ENCODE measurements around the gene TCF15. TPM values are rescaled to one million over a fixed set of nuclear protein-coding genes. Genes with fewer than 3 reads are reported as not detected.

TCF15 gene
- total RNA-seq, 1 donor from 2014 or later = 0.47 TPM

DNA sequence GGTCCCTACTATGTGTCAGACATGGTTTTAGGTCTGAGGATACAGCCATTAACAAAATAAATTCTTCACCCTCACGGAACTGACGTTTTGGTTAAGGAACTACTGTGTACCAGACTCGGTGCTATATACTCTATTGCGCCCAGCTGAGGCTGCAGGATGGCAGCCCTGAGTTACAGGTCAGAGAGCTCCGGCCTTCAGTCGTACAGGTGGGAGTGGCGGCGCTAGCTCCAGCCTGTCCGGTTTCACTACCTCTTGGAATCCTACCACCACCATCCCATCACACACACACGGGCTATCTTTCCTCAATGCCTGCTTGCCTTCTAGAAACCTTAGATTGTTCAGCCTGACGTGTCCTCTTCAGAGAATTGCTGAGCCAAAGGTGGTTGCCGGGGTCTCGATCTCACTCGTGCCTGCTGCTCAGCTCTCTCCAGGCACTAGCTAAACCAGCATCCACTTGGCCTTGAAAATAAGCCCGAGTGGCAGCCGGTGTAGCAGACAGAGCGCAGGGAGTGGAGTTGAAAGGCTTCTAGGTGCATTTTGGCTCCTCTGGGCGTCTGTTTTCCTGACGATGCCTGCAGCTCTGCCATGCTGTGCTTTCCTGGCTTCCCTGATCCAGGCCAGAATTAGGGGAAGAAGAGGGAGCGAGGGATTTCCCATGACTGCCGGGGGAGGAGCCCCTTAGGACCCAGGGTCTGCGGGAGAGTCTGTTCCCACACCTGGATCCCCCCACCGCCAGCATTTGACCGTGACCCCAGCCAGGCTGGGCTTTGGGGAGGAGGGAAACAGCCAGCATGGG, 1.1 kb upstream of the TCF15 start:
- DNase-seq = no peak

DNA sequence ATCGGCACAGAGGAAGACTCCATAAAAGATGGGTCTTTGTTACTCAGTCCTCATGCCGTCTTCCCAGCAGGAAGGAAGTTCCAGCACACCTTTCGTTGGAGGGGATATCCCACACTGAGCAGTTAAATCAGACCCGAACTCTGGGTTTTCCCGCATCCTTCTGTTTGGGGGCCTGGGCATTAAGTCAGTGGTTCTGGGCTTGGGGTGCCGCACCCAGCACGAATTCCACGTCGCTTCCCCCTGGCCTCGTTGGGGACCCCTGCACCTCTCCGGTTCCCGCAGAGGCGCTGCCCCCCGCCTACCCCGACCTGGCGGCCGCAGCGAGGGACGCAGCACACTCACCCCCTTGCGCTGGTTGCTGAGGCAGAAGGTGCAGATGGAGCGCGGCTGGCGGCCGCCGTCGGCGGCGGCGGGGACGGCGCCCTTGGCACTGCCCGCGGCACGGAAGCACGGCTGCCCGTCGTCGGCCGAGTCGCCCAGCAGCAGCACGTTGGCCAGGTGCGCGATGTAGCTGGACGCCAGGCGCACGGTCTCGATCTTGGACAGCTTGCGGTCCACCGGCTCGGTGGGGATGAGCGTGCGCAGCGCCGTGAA, 641 bp downstream of the TCF15 start:
- no peak for DNase-seq

DNA sequence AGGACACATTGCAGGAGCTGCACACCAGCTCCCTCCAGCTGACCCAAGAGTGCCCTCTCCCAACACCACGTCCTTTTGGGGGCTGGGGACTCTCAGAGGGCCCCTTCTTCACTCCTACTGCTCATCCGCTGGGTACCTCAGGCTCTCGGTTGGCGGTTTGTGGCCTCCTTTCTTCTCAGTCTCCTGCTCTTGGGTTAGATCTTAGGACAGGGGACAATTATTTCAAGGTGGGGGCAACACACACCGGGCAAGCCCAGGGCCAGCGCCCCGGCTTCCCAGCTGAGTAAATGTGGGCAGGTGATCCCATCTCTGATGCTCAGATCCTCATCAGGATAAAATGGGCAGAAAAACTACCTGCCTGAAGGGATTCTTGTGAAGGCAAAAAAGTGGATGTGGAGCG, 1.1 kb downstream of the TCF15 start:
- DNase-seq = no peak

DNA sequence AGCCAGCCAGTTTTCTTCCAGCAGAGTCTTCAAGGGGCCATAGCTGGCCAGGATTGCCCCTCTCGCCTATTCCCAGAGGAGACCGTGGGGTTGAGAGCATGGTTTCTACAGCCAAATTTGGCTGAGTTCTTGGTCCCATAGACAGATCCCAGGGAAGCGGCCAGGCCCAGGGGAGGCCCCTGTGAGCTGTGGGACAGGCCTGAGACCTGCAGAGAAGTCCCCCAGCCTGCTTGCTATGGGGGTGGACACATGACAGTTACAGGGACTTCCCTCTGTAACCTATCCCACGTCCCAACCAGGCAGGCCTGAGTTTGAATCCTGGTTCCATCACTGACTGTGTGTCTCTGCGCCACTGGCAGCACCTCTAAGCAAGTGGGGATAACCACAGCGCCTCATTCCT, 2.6 kb downstream of the TCF15 start:
- DNase-seq = no peak

DNA sequence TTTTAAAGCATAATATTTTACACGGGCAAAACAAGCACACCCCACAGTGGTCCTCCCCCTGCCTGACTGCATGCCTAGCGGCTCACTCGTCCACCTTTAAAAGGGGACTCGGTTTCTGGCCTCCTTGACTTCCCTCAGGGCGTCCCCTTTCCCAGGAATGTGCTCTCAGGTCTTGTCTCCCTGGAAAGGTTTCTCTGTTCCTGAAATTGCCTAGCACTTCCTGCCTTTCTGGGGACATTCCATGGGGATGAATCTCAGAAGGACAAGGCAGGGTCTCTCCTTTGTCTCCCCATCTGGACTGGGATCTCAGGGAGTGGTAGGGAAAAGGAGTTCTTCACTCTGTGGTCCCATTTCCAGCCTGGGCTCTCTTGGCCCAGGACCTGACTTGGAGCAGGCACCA, 4.9 kb downstream of the TCF15 start:
- no peak for DNase-seq

DNA sequence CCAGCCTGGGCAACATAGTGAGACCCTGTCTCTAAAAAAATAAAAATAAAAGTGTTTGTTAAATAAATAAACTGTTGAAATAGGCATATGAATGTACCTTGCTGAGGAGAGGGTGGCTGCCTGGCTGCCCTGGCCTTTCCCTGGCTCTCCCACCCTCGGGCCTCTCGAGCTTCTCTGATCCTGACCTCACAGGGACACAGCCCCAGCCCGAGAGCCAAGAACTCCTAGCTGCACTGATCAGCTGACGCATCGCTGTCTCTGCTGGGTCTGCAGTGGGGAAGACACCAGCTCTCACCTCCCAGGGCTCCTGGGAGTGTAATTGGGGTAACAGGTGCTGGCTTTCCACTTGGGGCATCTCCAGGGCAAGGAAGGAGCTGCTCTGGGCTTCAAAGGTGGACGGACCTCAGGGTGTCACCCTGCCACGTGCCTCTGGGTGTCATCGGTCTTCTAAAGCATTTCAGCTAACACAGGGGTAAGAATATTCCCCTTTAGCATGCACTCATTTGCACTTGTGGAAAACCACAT, 6.9 kb downstream of the TCF15 start:
- no peak for DNase-seq

DNA sequence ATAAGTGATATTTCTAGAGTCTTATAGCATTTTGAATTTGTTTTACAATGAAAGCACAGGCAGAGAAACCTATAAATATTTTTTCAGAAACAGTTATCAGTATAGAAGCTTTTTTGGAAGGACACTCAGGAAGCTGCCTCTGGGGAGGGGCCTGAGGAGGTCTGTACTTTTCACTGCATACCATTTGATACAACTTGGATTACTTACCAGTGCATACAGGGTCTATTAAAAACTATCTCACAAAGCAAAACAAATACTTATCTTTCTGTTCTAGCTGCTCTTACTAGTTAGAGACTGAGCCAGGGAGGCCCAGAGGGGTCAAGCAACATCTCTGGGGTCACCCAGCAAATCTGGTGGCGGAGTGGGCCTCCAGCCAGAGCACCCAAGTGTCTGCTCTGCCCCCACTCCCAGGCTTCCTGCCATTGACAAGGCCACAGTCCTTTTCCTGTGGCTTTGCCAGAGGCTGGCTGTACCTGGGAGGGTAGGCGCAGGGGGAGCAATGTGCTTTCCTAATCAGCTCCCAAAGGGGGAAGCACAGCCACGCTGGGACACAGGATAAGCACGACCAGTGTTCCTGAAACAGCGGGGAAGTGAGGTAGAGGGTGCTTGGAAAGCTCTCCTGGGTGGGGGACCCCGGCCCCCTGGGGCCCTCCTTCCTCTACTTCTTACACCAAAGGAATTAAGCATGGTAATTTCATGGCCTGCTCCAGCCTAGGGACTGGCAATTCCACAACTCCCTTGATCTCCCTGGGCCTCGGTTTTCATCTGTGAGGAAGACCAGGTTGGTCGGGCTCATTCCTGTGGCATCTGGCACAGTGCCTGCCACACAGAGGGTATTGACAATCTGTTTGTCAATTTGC, 7.8 kb downstream of the TCF15 start:
- no peak for DNase-seq

DNA sequence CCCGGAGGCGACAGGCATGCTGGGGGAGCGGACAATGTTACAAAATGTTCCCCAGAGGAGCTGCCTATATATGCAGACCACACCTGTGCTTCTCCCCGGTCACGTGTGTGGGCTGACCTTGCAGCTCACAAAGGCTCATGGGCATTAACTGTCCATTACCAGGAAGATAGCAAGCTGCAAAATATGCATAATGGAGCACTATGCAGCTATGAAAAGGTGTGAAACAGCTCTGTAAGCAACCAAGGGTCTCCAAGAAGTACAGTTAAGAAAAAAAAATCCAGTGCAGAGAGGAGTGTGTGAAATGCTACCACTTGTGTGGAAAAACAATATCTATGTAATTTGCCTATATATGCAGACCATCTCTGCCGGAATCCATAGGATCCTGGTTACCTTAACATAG, 9.4 kb downstream of the TCF15 start:
- DNase-seq = no peak

DNA sequence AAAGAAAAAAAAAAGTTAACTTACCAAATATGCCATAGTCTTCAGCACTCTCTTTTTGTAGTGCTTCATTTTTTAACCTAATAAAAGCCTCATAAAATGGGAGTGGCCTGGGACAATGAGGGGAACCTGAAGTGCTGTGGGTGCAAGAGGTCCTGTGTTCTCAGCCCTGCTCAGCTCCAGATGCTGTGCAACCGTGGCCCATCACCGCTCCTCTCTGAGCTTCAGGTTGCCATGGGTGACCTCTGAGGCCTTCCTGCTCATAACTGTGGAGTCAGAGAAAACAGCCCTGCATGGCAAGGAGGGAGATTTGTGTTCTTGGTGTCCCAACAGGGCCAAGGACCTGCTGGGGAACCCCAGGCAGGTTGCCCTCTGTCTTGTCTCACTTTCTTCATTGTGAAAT, 10.0 kb downstream of the TCF15 start:
- DNase-seq = no peak

DNA sequence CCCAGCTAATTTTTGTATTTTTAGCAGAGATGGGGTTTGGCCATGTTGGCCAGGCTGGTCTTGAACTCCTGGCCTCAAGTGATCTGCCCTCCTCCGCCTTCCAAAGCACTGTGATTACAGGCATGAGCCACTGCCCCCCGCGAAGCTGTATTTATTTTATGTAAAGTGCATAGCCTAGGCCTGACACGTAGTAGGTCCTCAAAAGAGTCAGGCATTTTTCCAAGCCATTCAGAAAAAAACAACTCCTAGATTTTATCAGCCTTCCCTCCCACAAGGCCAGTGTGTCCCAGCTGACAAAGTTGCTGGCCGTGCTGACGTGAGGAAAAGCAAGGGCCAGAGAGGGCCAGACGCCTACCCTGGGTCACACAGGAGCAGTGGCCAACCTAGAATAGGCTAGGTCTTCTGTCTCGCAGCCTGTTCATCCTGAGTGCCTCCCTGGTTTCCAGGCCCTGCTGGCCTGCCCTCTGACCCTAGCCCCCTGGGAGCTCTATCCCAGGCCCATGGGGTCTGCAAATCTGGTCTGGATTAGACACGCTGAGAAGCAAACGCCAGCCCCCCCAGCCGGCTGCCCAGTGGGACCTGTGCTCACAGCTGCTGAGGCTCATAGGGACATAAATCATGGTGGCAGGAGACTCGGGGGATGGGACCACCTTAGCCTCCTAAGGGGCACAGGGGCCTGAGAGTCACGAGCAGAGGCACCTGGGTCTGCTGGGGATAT, 11.8 kb downstream of the TCF15 start:
- DNase-seq = no peak

DNA sequence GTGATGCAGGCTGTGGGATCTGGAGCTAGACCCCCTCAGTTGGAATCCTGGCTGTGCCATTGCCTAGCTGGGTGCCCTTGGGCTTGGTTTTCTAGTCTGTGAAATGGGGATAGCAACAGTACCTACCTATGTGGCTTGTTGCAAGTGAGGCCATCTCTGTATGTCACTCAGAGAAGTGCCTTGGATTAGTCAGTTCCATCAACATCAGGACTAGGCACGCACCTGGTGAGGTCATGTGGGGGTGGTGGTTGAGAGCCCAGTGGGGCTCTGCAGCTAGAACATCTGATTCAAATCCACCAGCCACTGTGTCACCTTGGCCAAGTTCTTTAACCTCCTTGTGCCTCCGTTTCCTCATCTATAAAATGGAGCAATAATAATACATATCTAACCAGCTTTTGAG, 12.5 kb downstream of the TCF15 start:
- DNase-seq = no peak

DNA sequence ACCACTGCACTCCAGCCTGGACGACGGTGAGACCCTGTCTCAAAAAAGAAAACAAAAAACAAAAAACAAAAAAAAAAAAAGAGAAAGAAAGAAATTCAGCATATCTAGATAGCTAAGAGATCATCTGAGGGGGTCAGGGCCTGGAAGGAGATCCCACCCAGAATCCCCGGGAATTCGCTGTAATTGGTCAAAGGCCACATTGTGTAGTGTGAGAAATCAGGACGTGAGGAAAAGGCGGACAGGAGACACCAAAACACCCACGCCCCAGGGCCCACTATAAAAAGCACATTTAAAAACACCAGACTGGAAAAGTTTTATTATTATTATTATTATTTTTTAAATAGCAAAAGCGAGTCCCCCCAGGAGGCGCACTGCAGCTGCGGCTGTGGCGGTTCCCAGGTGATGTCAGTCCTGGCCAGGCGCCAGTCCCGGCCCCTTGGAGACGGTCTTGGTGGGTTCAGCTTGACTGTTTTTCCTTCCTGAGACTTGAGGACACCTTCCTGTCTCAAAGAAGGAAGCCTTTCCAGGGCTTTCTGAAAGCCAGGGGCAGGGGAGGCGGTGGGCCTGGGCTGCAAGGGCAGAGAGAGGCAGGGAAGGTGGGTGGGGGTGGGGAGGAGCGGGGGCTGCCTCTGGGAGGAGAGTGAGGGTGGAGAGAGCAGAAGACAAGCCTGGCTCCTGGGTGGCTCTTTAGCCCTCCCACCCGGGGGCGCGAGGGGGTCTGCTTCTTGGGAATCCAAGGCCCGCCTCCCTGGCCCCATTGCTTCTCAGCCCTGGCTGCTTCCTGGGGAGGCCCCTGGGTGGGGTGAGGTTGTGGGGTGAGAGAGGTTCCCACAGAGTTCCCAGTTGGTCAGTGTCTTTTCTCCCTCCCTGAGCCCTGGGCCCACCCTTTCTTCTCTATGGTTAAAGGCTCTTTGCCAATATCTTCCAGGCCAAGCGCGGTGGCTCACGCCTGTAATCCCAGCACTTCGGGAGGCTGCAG, 14.5 kb downstream of the TCF15 start:
- DNase-seq = no peak

DNA sequence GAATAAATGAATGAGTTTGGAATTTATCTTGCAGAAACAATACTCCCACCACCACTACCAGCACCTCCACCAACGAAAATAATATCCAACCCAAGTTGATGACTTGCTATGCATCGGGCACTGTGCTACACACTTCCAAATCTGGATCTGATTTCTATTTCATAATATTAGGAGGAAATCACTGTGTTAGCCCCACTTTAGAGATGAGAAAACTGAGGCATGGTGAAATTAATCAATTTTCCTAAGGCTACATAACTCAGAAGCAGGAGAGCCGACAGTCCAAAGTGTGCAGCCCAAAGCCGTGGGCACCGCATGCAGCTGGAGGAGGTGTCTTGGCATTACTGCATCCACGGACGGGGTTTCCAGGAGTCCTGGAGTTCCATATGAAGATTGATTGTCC, 17.6 kb downstream of the TCF15 start:
- DNase-seq = no peak

DNA sequence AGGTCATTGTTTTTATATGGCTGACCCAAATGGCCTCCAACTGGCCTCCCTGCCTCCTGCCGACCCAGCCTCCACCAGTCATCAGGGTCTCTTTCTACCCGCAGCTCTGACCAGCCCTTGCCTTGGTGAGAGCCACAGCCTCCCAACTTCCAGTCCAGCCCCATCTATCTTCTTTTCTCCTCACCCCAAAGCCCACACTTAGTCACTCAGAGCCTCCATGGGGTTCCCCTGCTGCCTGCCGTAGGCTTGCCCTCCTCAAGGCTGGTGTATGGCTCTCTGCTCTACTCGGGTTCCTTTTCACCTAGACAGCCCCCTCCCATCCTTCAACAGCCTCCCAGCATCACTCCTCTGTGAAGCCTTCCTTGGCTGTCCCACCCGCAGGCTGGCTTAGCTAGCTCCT, 18.2 kb downstream of the TCF15 start:
- no peak for DNase-seq

DNA sequence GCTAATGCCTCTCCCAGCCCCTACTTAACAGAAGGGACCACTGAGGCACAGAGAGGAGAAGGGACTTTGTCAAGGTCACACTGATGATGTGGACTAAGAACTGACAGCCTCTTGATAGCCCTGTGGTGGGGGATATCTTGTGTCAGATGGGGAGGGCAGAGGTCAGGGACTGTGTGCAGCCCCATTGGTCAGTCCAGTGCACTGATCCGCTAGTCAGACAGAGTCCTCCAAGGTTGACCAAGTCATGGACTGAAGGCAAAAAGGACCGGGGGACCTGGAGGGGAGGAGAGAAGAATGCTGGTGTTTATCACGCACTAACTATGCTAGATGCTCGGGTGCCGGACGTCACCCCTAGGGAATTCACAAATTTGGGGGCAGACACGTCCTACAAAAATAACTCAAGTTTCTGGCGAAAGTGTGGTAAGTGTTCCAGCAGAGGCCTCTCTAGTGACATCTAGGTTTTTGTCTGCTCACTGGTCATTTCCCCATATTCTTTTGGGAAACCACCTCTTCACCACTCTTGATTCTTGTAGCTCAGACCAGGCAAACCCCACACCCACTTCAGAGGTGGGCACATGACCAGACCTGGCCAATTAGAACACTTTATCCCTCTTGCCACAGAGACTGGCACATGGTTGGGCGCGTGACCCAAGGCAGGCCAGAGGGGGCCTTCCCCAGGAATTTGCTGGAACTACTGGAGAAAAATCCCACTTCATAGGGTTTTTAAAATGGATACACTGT, 21.0 kb downstream of the TCF15 start:
- DNase-seq = no peak

DNA sequence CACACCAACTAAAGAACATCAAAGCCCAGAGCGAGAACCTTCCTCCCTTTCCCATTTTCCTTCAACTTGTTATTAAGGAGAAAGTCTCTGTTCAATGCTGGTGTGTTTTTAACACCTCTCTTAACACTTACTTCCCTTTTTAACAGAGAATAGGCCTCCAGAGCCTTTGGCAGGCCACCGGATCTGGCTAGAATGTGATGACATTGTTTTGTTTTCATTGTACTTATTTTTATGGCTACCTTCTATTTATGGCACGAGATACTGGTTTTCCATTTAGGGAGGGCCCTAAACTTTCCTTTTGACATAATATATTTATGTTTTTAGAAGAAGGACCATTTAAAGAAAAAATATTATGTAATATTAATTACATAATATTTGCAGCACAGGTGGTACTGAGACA, 21.6 kb downstream of the TCF15 start:
- no peak for DNase-seq

DNA sequence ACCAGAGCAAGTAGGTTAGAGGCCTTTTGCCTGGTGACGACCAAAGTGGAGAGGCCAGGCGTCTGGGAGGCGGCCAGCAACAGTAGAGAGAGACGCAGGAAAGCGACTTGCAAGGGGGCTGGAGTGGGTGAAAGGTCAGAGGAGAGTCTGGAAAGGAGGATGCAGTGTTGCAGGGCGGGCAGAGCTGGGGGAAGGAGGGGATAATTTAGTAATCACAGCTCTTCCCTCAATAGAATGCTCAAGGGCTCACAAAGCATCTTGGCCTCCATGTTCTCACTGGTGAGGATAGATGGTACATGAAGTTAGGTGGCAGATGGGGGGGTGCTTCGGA, 25.2 kb downstream of the TCF15 start:
- DNase-seq = no peak

DNA sequence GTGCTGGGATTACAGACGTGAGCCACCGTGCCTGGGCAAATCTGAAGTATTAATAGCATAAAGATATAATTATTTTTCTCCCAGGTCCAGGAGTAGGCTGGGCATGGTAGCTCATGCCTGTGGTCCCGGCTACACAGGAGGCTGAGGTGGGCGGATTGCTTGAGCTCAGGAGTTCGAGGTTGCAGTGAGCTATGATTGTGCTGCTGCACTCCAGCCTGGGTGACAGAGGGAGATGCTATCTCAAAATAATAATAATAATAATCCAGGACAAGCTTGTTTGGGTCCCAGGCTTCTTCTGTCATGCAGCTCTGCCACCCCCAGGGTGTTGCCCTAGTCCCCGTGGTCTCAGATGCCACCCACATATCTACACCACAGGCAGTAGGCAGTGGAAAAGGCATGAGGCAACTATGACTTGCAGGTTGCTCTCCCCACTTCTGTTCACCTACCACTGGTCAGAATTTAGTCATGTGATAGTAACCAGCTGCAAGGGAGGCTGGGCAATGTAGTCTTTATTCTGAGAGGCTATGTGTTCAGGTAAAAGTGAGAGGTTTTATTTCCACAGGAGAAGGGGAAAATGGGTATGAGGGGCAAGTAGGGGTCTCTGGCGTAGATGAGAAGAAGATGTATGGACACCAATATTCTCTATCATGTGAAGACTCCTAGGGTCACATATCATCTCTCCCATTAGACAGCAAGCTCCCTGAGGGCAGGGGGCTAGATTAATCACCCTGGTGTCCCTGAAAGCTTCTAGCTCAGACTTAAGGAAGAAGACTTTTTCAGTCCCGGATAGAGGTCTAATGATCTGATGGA, 25.7 kb downstream of the TCF15 start:
- no peak for DNase-seq

DNA sequence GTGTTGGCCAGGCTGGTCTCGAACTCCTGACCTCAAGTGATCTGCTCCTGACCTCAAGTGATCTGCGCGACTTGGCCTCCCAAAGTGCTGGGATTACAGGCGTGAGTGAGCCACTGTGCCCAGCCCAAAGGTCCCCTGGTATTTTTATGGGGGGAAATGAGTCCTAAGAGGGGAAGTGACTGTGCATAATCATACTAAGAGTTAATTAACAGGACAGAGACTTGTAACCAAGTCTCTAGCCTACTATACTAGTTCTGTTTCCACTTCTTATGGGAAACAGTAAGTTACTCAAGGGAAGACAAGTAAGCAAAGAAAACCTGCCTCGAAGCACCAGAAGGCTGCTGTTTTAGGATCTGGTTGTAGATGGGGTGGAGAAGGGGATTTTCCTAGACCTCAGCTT, 27.9 kb downstream of the TCF15 start:
- DNase-seq = no peak

All from occipital lobe (tissue), 2 donors.